ENCODE measurements around the gene MT1M. TPM values are rescaled to one million over a fixed set of nuclear protein-coding genes. Genes with fewer than 3 reads are reported as not detected.

Gene MT1M
- polyA plus RNA-seq, 1 donor (not counting 4 experiments of a cell fraction or from before 2014, with no cell fraction given), result 0.20 TPM

- peak; percentile 17 for TF ChIP-seq EZH2 (IDR thresholded peaks at IDR 0.05; ENCODE audit: low read length)
- no peak for TF ChIP-seq CTCF (optimal IDR thresholded peaks at IDR 0.05 in 1 of 3, IDR thresholded peaks at IDR 0.05 in 1 of 3, conservative IDR thresholded peaks at IDR 0.05 in 1 of 3; ENCODE audit: extremely low read depth in 1 of 3, insufficient read depth in 2 of 3, low read length in 3 of 3)
- dilution Hi-C loops (cut with MboI; ENCODE audit: extremely low pct_ligation_motif_present, low sequenced_read_pairs), result no loop called here
- no peak for FAIRE-seq
- peaks cover 1% of the 10 kb centered on the region for H4K20me1 ChIP-seq (ENCODE audit: control insufficient read depth, extremely low read depth, insufficient read depth, low read length)
- no peak overlapping the region for H3K4me3 ChIP-seq (ENCODE audit: control insufficient read depth in 2 of 3, extremely low read depth in 1 of 3, insufficient read depth in 2 of 3, low read depth in 1 of 3, low read length in 3 of 3)
- no peak overlapping the region for H3K9ac ChIP-seq (ENCODE audit: control insufficient read depth, extremely low read depth, insufficient read depth, low read length)
- no peaks in the 10 kb centered on the region for H3K36me3 ChIP-seq (ENCODE audit: control insufficient read depth in 2 of 2, extremely low read depth in 1 of 2, insufficient read depth in 2 of 2, low read length in 2 of 2)
- H3K9me1 ChIP-seq (ENCODE audit: control insufficient read depth, extremely low read depth, insufficient read depth, low read length), result no peaks in the 10 kb centered on the region
- H3K79me2 ChIP-seq (ENCODE audit: control insufficient read depth, insufficient read depth, low read length), result no peaks in the 10 kb centered on the region
- H2AFZ ChIP-seq (ENCODE audit: control insufficient read depth, low read length), result no peak overlapping the region
- no peak for DNase-seq (ENCODE audit: low read depth, low spot score)
- peaks cover 4% of the 10 kb centered on the region for H3K4me1 ChIP-seq (ENCODE audit: control insufficient read depth, extremely low read depth, insufficient read depth, low read length)
- peaks cover 52% of the 10 kb centered on the region for H3K27me3 ChIP-seq (ENCODE audit: control insufficient read depth, extremely low read depth, insufficient read depth, low read length)
- no peaks in the 10 kb centered on the region for H3K9me3 ChIP-seq (ENCODE audit: control insufficient read depth, low read depth, low read length)
- H3K27ac ChIP-seq (ENCODE audit: control insufficient read depth, insufficient read depth, low read length), result no peak overlapping the region
- H3K4me2 ChIP-seq (ENCODE audit: control insufficient read depth, extremely low read depth, insufficient read depth, low read depth, low read length), result no peak overlapping the region
These were observed 1.1 kb downstream of the MT1M start for GRCh38 chr16:56633535-56633934.

GRCh38 chr16:56634715-56635440 is 2.4 kb downstream of the MT1M start:
- no peak overlapping the region for H3K27ac ChIP-seq (ENCODE audit: control insufficient read depth, insufficient read depth, low read length)
- no peak for FAIRE-seq
- dilution Hi-C loops (cut with MboI; ENCODE audit: extremely low pct_ligation_motif_present, low sequenced_read_pairs), result no loop called here

More at GRCh38 chr16:56634715-56635440, 2.4 kb downstream of the MT1M start:
- H2AFZ ChIP-seq (ENCODE audit: control insufficient read depth, low read length), result no peak overlapping the region
- H3K9ac ChIP-seq (ENCODE audit: control insufficient read depth, extremely low read depth, insufficient read depth, low read length), result no peak overlapping the region
- H3K4me2 ChIP-seq (ENCODE audit: control insufficient read depth, extremely low read depth, insufficient read depth, low read depth, low read length), result no peak overlapping the region
- no peaks in the 10 kb centered on the region for H4K20me1 ChIP-seq (ENCODE audit: control insufficient read depth, extremely low read depth, insufficient read depth, low read length)
- TF ChIP-seq EZH2 (IDR thresholded peaks at IDR 0.05; ENCODE audit: low read length) (no peak), CTCF (optimal IDR thresholded peaks at IDR 0.05 in 1 of 3, IDR thresholded peaks at IDR 0.05 in 1 of 3, conservative IDR thresholded peaks at IDR 0.05 in 1 of 3; ENCODE audit: extremely low read depth in 1 of 3, insufficient read depth in 2 of 3, low read length in 3 of 3) (no peak)
- H3K27me3 ChIP-seq (ENCODE audit: control insufficient read depth, extremely low read depth, insufficient read depth, low read length), result peaks cover 60% of the 10 kb centered on the region
- H3K79me2 ChIP-seq (ENCODE audit: control insufficient read depth, insufficient read depth, low read length), result no peaks in the 10 kb centered on the region
- H3K4me3 ChIP-seq (ENCODE audit: control insufficient read depth in 2 of 3, extremely low read depth in 1 of 3, insufficient read depth in 2 of 3, low read depth in 1 of 3, low read length in 3 of 3), result no peak overlapping the region
- H3K36me3 ChIP-seq (ENCODE audit: control insufficient read depth in 2 of 2, extremely low read depth in 1 of 2, insufficient read depth in 2 of 2, low read length in 2 of 2), result no peaks in the 10 kb centered on the region
- H3K4me1 ChIP-seq (ENCODE audit: control insufficient read depth, extremely low read depth, insufficient read depth, low read length), result peaks cover 4% of the 10 kb centered on the region
- DNase-seq (ENCODE audit: low read depth, low spot score), result no peak
- no peaks in the 10 kb centered on the region for H3K9me1 ChIP-seq (ENCODE audit: control insufficient read depth, extremely low read depth, insufficient read depth, low read length)
- H3K9me3 ChIP-seq (ENCODE audit: control insufficient read depth, low read depth, low read length), result no peaks in the 10 kb centered on the region
